ENCODE measurements around the gene PPP1R3E. TPM values are rescaled to one million over a fixed set of nuclear protein-coding genes. Genes with fewer than 3 reads are reported as not detected.

Gene PPP1R3E
- polyA plus RNA-seq, 4 donors = 15.6 to 42.2 (median 27.9) TPM

DNA sequence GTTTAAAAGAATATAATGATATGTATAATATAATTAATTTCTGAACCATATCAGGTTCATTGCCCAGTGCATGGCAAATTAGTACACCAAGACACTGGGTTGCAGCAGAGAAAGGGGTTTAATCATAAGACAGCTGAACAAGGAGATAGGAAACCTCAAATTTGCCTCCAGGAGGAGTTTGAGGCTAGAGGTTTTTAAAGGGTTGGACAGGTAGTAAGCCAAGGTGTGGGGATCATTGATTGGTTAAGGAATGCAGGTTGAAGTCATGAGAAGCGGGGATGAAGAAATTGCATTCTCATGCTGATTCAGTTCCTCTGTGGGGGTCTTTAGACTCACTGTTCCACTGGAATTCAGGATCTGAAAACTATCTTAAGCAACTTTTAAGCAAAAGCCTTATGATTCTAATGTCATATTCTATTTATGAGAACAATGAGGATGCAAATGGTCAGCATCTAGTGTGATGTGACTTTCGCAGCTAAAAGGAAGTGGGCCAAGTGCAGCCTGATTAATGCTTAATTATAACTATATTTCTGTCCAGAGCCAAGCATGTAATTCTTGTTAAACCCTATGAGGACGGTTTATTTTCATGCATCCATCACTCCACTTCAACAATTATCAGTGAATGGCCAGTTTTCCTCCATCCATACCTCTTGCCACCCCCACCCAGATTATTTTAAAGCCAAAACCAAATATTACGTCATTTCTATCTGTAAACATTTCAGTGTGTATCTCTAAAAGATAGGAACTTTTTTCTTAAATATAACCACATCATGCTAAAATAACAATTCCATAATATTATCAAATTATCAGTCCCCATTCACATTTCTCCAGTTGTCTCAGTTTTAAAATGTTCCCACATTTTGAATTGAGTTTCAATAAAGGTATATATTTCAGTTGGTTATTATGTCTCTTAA, 50.0 kb downstream of the PPP1R3E start:
- no peak for DNase-seq (ENCODE audit: low read depth in 4 of 4, low spot score in 2 of 4)

DNA sequence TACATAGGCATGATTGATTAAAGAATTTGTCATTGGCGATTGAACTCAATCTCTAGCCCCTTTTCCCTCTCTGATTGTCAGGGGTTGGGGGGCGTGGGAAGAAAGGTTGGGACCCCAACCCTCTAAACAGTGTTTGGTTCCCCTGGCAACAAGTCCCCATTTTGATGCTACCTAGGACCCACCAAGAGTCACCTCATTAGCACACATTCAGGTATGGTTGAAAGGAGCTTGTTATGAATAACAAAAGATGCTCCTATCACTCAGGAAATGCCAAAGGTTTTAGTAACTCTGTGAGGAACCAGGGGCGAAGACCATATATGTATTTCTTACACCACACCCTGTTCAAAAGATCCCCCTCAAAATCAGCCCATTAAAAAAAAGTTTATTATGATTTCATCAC, 50.7 kb downstream of the PPP1R3E start:
- DNase-seq (ENCODE audit: low read depth in 4 of 4, low spot score in 2 of 4) = no peak

GRCh38 chr14:23249824-23250223, 52.8 kb downstream of the PPP1R3E start:
- no peak for DNase-seq (ENCODE audit: low read depth in 4 of 4, low spot score in 2 of 4)

GRCh38 chr14:23248601-23249000, 54.1 kb downstream of the PPP1R3E start:
- no peak for DNase-seq (ENCODE audit: low read depth in 4 of 4, low spot score in 2 of 4)

Other genes with a start within 250 kb of the PPP1R3E start
- gene CDH24, start 245.3 kb downstream of the PPP1R3E start, polyA plus RNA-seq (ENCODE audit: insufficient read length in 4 of 4) = 10 to 100 TPM; 13.1 to 46.0 (median 27.1) TPM
- 100 to 1,000 TPM; 172 to 364 (median 273) TPM for gene ACIN1, start 207.7 kb downstream of the PPP1R3E start, polyA plus RNA-seq (ENCODE audit: insufficient read length in 4 of 4)
- gene C14orf119, start 207.4 kb downstream of the PPP1R3E start, polyA plus RNA-seq (ENCODE audit: insufficient read length in 4 of 4) = 10 to 100 TPM; 67.4 to 95.9 (median 73.9) TPM
- gene CIROP, start 197.9 kb downstream of the PPP1R3E start, polyA plus RNA-seq (ENCODE audit: insufficient read length in 4 of 4) = under 1 TPM in 2 of 4 donors, not detected in 2; 0.05 TPM
- under 1 TPM in 3 of 4 donors, not detected in 1; 0.11 to 0.26 (median 0.14) TPM for gene CEBPE, start 183.6 kb downstream of the PPP1R3E start, polyA plus RNA-seq (ENCODE audit: insufficient read length in 4 of 4)
- gene SLC7A8, start 119.2 kb downstream of the PPP1R3E start, polyA plus RNA-seq (ENCODE audit: insufficient read length in 4 of 4) = 100 to 1,000 TPM in 2 of 4 donors, 10 to 100 TPM in 2; 80.6 to 108 (median 96.2) TPM
- 1 to 10 TPM in 3 of 4 donors, under 1 TPM in 1; 0.82 to 2.4 (median 1.9) TPM for gene RNF212B, start 64.9 kb downstream of the PPP1R3E start, polyA plus RNA-seq (ENCODE audit: insufficient read length in 4 of 4)
- 10 to 100 TPM; 22.6 to 28.8 (median 27.5) TPM for gene HOMEZ, start 16.7 kb downstream of the PPP1R3E start, polyA plus RNA-seq (ENCODE audit: insufficient read length in 4 of 4)
- 10 to 100 TPM; 35.8 to 49.4 (median 42.8) TPM for gene BCL2L2, start 4.0 kb upstream of the PPP1R3E start, polyA plus RNA-seq (ENCODE audit: insufficient read length in 4 of 4)
- gene PABPN1, start 18.6 kb upstream of the PPP1R3E start, polyA plus RNA-seq (ENCODE audit: insufficient read length in 4 of 4) = 100 to 1,000 TPM; 213 to 335 (median 293) TPM
- 10 to 100 TPM; 50.8 to 79.6 (median 69.3) TPM for gene SLC22A17, start 50.0 kb upstream of the PPP1R3E start, polyA plus RNA-seq (ENCODE audit: insufficient read length in 4 of 4)
- gene EFS, start 62.3 kb upstream of the PPP1R3E start, polyA plus RNA-seq (ENCODE audit: insufficient read length in 4 of 4) = 10 to 100 TPM; 30.5 to 56.8 (median 48.6) TPM
- not detected for gene IL25, start 70.0 kb upstream of the PPP1R3E start, polyA plus RNA-seq (ENCODE audit: insufficient read length in 4 of 4)
- gene CMTM5, start 74.2 kb upstream of the PPP1R3E start, polyA plus RNA-seq (ENCODE audit: insufficient read length in 4 of 4) = 1 to 10 TPM; 1.5 to 3.2 (median 2.7) TPM
- gene MYH6, start 105.4 kb upstream of the PPP1R3E start, polyA plus RNA-seq (ENCODE audit: insufficient read length in 4 of 4) = under 1 TPM; 0.21 to 0.35 (median 0.24) TPM
- under 1 TPM; 0.21 to 0.43 (median 0.33) TPM for gene MYH7, start 132.8 kb upstream of the PPP1R3E start, polyA plus RNA-seq (ENCODE audit: insufficient read length in 4 of 4)
- gene NGDN, start 166.8 kb upstream of the PPP1R3E start, polyA plus RNA-seq (ENCODE audit: insufficient read length in 4 of 4) = 10 to 100 TPM; 61.7 to 74.2 (median 64.5) TPM
- 10 to 100 TPM in 1 of 4 donors, 1 to 10 TPM in 3; 5.3 to 12.2 (median 8.3) TPM for gene ZFHX2, start 248.9 kb upstream of the PPP1R3E start, polyA plus RNA-seq (ENCODE audit: insufficient read length in 4 of 4)